Tibial nerve (tissue), 4 donors: Measurements from ENCODE around the gene RASL10B. TPM values are rescaled to one million over a fixed set of nuclear protein-coding genes. Genes with fewer than 3 reads are reported as not detected.

Source experiments
- DNase-seq, 2 donors: peaks; one replicate each; pipeline ENCODE4 v3.0.0-alpha.2; 2019; ENCODE audit warnings: low spot score in 2 of 2
- H3K27ac ChIP-seq, 4 donors: fragments of 200-600 bp; sonication (generic) in 3 of 4; one replicate each; pipeline ENCODE4 v1.5.1; 2017 to 2019; ENCODE audit warnings: mild to moderate bottlenecking in 1 of 4
- H3K27me3 ChIP-seq, 2 donors: fragments of 200-600 bp; sonication (generic) in 1 of 2; one replicate each; pipeline versions ENCODE4 v1.5.1 to v1.6.0; 2017 to 2019
- H3K36me3 ChIP-seq, 3 donors: fragments of 200-600 bp; sonication (generic); one replicate each; pipeline ENCODE4 v1.5.1; 2018 to 2019
- H3K4me1 ChIP-seq, 4 donors: fragments of 200-600 bp; sonication (generic) in 3 of 4; one replicate each; pipeline ENCODE4 v1.5.1; 2017 to 2019
- H3K4me3 ChIP-seq, 4 donors: fragments of 200-600 bp; sonication (generic) in 3 of 4; one replicate each; pipeline ENCODE4 v1.5.1; 2017 to 2019; ENCODE audit warnings: mild to moderate bottlenecking in 1 of 4, moderate library complexity in 1 of 4
- H3K9me3 ChIP-seq, 4 donors: fragments of 200-600 bp; sonication (generic) in 3 of 4; one replicate each; pipeline ENCODE4 v1.5.1; 2017 to 2019
- EP300 ChIP-seq, 2 donors: sonication (generic); formaldehyde crosslinking; IDR thresholded peaks; one replicate each; pipeline ENCODE4 v1.6.1; 2017; ENCODE audit warnings: antibody characterized with exemption in 2 of 2, mild to moderate bottlenecking in 1 of 2
- POLR2A ChIP-seq, 2 donors: fragments of 450-650 bp; IDR thresholded peaks; one replicate each; pipeline ENCODE4 v1.6.1; 2017; ENCODE audit warnings: antibody characterized with exemption in 2 of 2, mild to moderate bottlenecking in 2 of 2, moderate library complexity in 2 of 2
- WGBS, 2 donors: methylation state at CpG; one replicate each; pipeline ENCODE4 v1.1.5; 2018; 5-methylcytosine and 5-hydroxymethylcytosine counted together
- total RNA-seq, 4 donors: library from RNA; depleted of rRNA; stranded (reverse); fragments of >200 nt; gene quantifications; one replicate each; pipeline ENCODE4 v1.1.0, GENCODE V29; 2016
- TF ChIP-seq, protein P1 (sequence below), 5 experiments: fragments of 200-600 bp in 3 of 5; fragments of 450-650 bp in 2 of 5; sonication (generic) in 3 of 5; IDR thresholded peaks; one replicate each; pipeline ENCODE4 v1.5.1; 2016 to 2019; ENCODE audit warnings: antibody characterized with exemption in 5 of 5, mild to moderate bottlenecking in 3 of 5, moderate library complexity in 2 of 5

The RASL10B gene
- total RNA-seq, 4 donors from 2014 or later: 8.4 to 25.3 (median 21.9) TPM

DNA sequence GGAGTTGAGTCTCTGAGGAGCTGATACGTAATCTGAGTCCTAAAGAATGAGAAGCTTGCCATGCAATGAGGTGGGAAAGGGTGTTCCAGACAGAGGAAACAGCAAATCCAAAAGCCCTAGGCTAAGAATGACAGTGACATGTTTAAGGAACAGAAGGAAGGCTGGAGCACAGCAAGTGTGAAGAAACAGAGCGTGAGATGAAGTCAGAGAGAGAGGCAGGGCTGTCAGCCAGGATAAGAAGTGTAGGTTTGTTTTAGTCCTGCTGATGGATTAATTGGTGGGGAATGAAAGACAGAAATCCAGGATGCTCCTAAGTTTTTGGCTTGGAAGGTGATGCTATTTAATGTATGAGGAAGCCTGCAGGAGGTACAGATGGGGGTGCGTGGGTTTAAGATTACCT lies 49.5 kb downstream of the RASL10B start:
- 73 to 84% methylated on average over 3 of the region's 3 CpGs for WGBS, 2 donors
- TF ChIP-seq POLR2A (IDR thresholded peaks at IDR 0.05): no peak
- no peak for TF ChIP-seq EP300 (IDR thresholded peaks at IDR 0.05)
- Histone ChIP-seq H3K4me3 (no peak overlapping the region), H3K27ac (peak overlapping the region in 3 of 4 donors; percentile 5 to 96 (median 65)), H3K27me3 (no peaks in the 10 kb centered on the region), H3K9me3 (no peaks in the 10 kb centered on the region), H3K4me1 (peaks cover 0 to 80% (median 42%) of the 10 kb centered on the region in 4 donors), H3K36me3 (peaks cover 0 to 12% (median 0%) of the 10 kb centered on the region in 3 donors)
- no peak for DNase-seq

DNA sequence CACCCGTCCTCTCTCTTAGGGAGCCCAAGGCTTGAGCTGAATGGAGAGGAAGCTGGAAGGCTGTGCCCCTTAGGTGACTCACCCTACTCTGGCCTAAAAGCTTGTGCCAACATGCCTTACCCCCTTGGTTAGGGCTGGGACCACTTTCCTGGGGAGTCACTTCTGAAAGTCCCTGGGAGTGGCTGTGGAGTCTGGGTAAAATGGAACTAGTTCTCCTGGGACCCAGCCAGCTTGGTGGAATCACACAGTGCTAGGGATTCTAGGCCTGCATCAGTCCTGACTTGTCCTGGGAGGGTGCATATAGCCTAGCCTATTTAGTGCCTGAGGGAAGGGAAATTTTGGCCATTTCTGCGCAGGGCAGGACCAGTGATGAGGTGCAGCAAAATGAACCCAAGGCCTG lies 53.5 kb downstream of the RASL10B start:
- H3K27me3 ChIP-seq: no peaks in the 10 kb centered on the region
- 79% methylated on average over 2 of the region's 2 CpGs for WGBS, 2 donors
- no peak for DNase-seq
- no peak overlapping the region for H3K4me3 ChIP-seq
- TF ChIP-seq EP300 (IDR thresholded peaks at IDR 0.05) (no peak), POLR2A (IDR thresholded peaks at IDR 0.05) (no peak)
- TF ChIP-seq, protein P1, sequence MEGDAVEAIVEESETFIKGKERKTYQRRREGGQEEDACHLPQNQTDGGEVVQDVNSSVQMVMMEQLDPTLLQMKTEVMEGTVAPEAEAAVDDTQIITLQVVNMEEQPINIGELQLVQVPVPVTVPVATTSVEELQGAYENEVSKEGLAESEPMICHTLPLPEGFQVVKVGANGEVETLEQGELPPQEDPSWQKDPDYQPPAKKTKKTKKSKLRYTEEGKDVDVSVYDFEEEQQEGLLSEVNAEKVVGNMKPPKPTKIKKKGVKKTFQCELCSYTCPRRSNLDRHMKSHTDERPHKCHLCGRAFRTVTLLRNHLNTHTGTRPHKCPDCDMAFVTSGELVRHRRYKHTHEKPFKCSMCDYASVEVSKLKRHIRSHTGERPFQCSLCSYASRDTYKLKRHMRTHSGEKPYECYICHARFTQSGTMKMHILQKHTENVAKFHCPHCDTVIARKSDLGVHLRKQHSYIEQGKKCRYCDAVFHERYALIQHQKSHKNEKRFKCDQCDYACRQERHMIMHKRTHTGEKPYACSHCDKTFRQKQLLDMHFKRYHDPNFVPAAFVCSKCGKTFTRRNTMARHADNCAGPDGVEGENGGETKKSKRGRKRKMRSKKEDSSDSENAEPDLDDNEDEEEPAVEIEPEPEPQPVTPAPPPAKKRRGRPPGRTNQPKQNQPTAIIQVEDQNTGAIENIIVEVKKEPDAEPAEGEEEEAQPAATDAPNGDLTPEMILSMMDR (IDR thresholded peaks at IDR 0.05): no peak
- peaks cover 0 to 5% (median 0%) of the 10 kb centered on the region in 3 donors for H3K36me3 ChIP-seq
- H3K9me3 ChIP-seq: no peaks in the 10 kb centered on the region
- H3K27ac ChIP-seq: peak overlapping the region; percentile 61 to 96 (median 81)
- H3K4me1 ChIP-seq: peaks cover 3 to 86% (median 52%) of the 10 kb centered on the region in 4 donors

DNA sequence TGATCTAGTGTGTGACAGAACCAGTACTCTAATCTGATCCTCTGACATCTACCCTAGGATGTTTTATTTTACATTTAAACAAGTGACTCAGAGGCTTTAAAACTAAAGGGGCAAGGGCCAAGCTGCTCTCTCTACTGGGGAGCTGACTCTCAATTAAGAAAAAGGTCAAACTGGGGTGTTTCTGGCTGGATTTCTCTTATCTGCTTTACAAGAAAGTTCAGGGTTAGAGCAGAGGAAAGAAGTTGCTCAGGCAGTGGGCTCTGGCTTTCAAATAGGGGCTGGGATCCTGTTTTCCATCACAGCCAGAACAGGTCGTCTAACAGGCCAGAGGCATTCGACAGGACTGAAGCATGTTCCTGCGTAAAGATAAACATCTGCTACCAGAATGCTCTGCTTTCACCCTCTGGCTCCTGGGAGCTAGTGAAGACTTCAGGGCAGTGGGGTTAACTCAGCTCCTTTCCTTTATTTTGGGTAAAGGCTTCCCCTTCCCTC lies 55.5 kb downstream of the RASL10B start:
- 27 to 47% methylated on average over 3 of the region's 3 CpGs for WGBS, 2 donors
- H3K4me1 ChIP-seq: peaks cover 3 to 98% (median 61%) of the 10 kb centered on the region in 4 donors
- no peak for TF ChIP-seq EP300 (IDR thresholded peaks at IDR 0.05)
- TF ChIP-seq, protein P1 (IDR thresholded peaks at IDR 0.05): no peak
- TF ChIP-seq POLR2A (IDR thresholded peaks at IDR 0.05): no peak
- H3K27me3 ChIP-seq: no peaks in the 10 kb centered on the region
- H3K9me3 ChIP-seq: no peaks in the 10 kb centered on the region
- H3K4me3 ChIP-seq: no peak overlapping the region
- peak overlapping the region; percentile 73 to 96 (median 86) for H3K27ac ChIP-seq
- no peaks in the 10 kb centered on the region for H3K36me3 ChIP-seq
- no peak for DNase-seq

DNA sequence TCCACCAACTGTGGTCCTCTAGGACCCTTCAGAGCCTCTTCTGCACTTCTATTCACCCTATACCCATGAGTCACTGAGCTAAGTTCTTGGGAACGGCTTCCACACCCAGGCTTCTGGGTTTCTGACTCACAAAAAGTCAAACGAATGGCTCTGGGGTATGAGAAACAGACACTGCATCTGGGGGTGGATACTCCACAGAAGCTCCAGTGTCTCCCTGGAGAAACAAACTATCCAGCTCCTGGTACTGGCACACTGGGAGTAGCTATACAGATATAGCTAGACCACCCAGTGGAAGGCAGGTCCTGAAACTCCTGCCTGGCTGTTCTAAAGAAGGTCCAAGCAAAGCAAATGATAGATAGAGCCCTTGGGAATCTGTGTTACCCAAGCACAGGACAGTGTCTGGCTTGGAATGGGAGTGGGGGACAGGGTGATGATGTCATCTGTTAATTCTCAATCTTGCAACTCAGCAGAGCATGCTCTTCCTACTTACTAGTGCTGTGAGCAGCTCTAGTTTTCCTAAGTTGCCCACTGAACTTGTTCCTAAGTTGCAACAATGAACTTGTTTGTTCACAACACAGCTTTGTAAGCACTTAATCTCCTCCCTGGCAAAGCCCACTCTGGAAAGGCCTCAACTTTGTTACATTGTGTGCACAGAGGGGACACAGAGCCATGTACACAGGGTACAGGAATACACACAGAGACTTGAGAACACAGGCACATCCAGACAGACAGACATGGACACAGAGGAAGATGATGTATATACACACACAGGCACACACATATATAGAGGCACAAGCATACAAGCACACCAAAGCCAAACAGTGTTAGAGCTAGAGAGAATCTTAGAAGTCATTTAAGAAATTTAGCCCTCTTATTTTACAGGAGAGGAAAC lies 57.3 kb downstream of the RASL10B start:
- no peak overlapping the region for H3K4me3 ChIP-seq
- WGBS, 2 donors: 22 to 23% methylated on average over 2 of the region's 2 CpGs
- H3K36me3 ChIP-seq: no peaks in the 10 kb centered on the region
- peaks cover 3 to 99% (median 58%) of the 10 kb centered on the region in 4 donors for H3K4me1 ChIP-seq
- peak overlapping the region; percentile 72 to 96 (median 86) for H3K27ac ChIP-seq
- H3K27me3 ChIP-seq: no peaks in the 10 kb centered on the region
- TF ChIP-seq EP300 (IDR thresholded peaks at IDR 0.05): peak; percentile 9 to 83
- TF ChIP-seq POLR2A (IDR thresholded peaks at IDR 0.05): peak in 1 of 2 donors; percentile 20
- TF ChIP-seq, protein P1 (IDR thresholded peaks at IDR 0.05): no peak
- peaks cover 0 to 3% (median 0%) of the 10 kb centered on the region in 4 donors for H3K9me3 ChIP-seq
- DNase-seq: peak in 1 of 2 donors; percentile 61

DNA sequence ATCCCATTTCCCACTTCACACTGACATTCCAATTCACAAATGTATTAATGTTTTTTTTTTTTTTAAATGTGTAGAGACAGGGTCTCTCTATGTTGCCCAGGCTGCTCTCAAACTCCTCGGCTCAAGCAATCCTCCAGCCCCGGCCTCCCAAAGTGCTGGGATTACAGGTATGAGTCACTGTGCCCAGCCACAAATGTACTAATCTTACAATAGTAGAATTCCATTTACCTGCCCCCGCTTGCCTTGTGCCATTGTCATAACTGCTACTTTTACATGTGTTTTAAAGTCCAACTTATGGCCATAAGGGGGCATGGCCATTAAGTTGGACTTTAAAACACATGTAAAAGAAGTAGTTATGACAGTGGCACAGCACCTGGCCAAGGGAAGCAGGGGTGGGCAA lies 59.4 kb downstream of the RASL10B start:
- DNase-seq: no peak
- H3K27me3 ChIP-seq: no peaks in the 10 kb centered on the region
- H3K4me1 ChIP-seq: peaks cover 3 to 97% (median 48%) of the 10 kb centered on the region in 4 donors
- TF ChIP-seq POLR2A (IDR thresholded peaks at IDR 0.05) (no peak), EP300 (IDR thresholded peaks at IDR 0.05) (no peak)
- TF ChIP-seq, protein P1 (IDR thresholded peaks at IDR 0.05): no peak
- no peak overlapping the region for H3K4me3 ChIP-seq
- peak overlapping the region in 2 of 4 donors; percentile 88 to 96 for H3K27ac ChIP-seq
- WGBS, 2 donors: 97% methylated on average over 3 of the region's 3 CpGs
- H3K36me3 ChIP-seq: no peaks in the 10 kb centered on the region
- peaks cover 0 to 3% (median 0%) of the 10 kb centered on the region in 4 donors for H3K9me3 ChIP-seq
